Mesothelial cell of epicardium (in vitro differentiated cells): ENCODE results near the gene ERBB2. TPM values are rescaled to one million over a fixed set of nuclear protein-coding genes. Genes with fewer than 3 reads are reported as not detected.

Experiments used
- DNase-seq, 2 experiments: peaks; one replicate each; pipeline ENCODE4 v3.0.0; 2021; ENCODE audit warnings: low spot score in 2 of 2; ENCODE audit not compliant: unreplicated experiment in 2 of 2
- H3K27ac Mint-ChIP-seq: 2 replicates; pipeline ENCODE4 v1.8.0; 2021; ENCODE audit warnings: mixed read lengths
- H3K27me3 Mint-ChIP-seq: 2 replicates; pipeline ENCODE4 v1.8.0; 2021; ENCODE audit warnings: low read depth, mixed read lengths
- H3K36me3 Mint-ChIP-seq: 2 replicates; pipeline ENCODE4 v1.8.0; 2021; ENCODE audit warnings: mixed read lengths
- H3K4me1 Mint-ChIP-seq: 2 replicates; pipeline ENCODE4 v1.8.0; 2021; ENCODE audit warnings: mixed read lengths
- H3K4me3 Mint-ChIP-seq: 2 replicates; pipeline ENCODE4 v1.8.0; 2021; ENCODE audit warnings: mild to moderate bottlenecking, moderate library complexity, mixed read lengths
- H3K9me3 Mint-ChIP-seq: 2 replicates; pipeline ENCODE4 v1.8.0; 2021; ENCODE audit warnings: mixed read lengths
- CTCF ChIP-seq: fragments of 200-600 bp; sonication (generic); IDR thresholded peaks from one replicate; pipeline ENCODE4 v1.5.0; 2021; ENCODE audit warnings: antibody characterized with exemption; ENCODE audit not compliant: unreplicated experiment
- total RNA-seq: library from RNA; stranded (reverse); gene quantifications from 3 replicates; pipeline ENCODE4 v1.2.1, GENCODE V29; 2021

The ERBB2 gene
- total RNA-seq, 1 donor from 2014 or later = 141 TPM

- peaks cover 28% of the 10 kb centered on the region for H3K4me1 Mint-ChIP-seq
- no peak overlapping the region for H3K4me3 Mint-ChIP-seq
- no peak for DNase-seq
These were observed 24.3 kb upstream of the ERBB2 start for GRCh38 chr17:39675390-39676082.

GRCh38 chr17:39676198-39676819 lies 23.6 kb upstream of the ERBB2 start:
- Mint-ChIP-seq H3K36me3 (peaks cover 12% of the 10 kb centered on the region), H3K27me3 (peaks cover 6% of the 10 kb centered on the region), H3K9me3 (no peaks in the 10 kb centered on the region), H3K4me1 (peaks cover 28% of the 10 kb centered on the region), H3K27ac (no peak overlapping the region), H3K4me3 (no peak overlapping the region)
- no peak for DNase-seq
- no peak for TF ChIP-seq CTCF

More at GRCh38 chr17:39675390-39676082, 24.3 kb upstream of the ERBB2 start:
- H3K9me3 Mint-ChIP-seq = no peaks in the 10 kb centered on the region
- peaks cover 13% of the 10 kb centered on the region for H3K27me3 Mint-ChIP-seq
- no peak for TF ChIP-seq CTCF
- H3K36me3 Mint-ChIP-seq = peaks cover 8% of the 10 kb centered on the region
- H3K27ac Mint-ChIP-seq = peak overlapping the region; percentile 93

- H3K27ac Mint-ChIP-seq = peak overlapping the region; percentile 61
- no peak for TF ChIP-seq CTCF
- no peak overlapping the region for H3K4me3 Mint-ChIP-seq
- DNase-seq = no peak
- H3K9me3 Mint-ChIP-seq = no peaks in the 10 kb centered on the region
- peaks cover 2% of the 10 kb centered on the region for H3K27me3 Mint-ChIP-seq
- H3K4me1 Mint-ChIP-seq = peaks cover 25% of the 10 kb centered on the region
- peaks cover 12% of the 10 kb centered on the region for H3K36me3 Mint-ChIP-seq
These were observed 22.8 kb upstream of the ERBB2 start for GRCh38 chr17:39677072-39677471.

- H3K27me3 Mint-ChIP-seq = no peaks in the 10 kb centered on the region
- peaks cover 25% of the 10 kb centered on the region for H3K4me1 Mint-ChIP-seq
- H3K36me3 Mint-ChIP-seq = peaks cover 12% of the 10 kb centered on the region
- no peak for DNase-seq
- no peak overlapping the region for H3K4me3 Mint-ChIP-seq
- no peaks in the 10 kb centered on the region for H3K9me3 Mint-ChIP-seq
- TF ChIP-seq CTCF = no peak
- H3K27ac Mint-ChIP-seq = peak overlapping the region; percentile 61
These were observed 22.1 kb upstream of the ERBB2 start for GRCh38 chr17:39677542-39678339.

GRCh38 chr17:39678340-39679116 lies 21.3 kb upstream of the ERBB2 start:
- Mint-ChIP-seq H3K9me3 (no peaks in the 10 kb centered on the region), H3K27me3 (no peaks in the 10 kb centered on the region), H3K36me3 (peaks cover 18% of the 10 kb centered on the region), H3K27ac (no peak overlapping the region), H3K4me3 (no peak overlapping the region), H3K4me1 (peaks cover 25% of the 10 kb centered on the region)
- TF ChIP-seq CTCF = no peak
- DNase-seq = no peak
